Urinary bladder (tissue), 4 donors: ENCODE data around the gene KHDC4. TPM values are rescaled to one million over a fixed set of nuclear protein-coding genes. Genes with fewer than 3 reads are reported as not detected.
"Not testable (repeated sequence)": the region's sequence is repeated elsewhere in the genome, so short reads cannot be mapped to it uniquely, and the experiment has no call there.

ENCODE experiments used
- DNase-seq: peaks from one replicate; pipeline ENCODE4 v3.0.0-alpha.2; 2015; ENCODE audit errors: extremely low spot score
- H3K27ac ChIP-seq: one replicate; pipeline ENCODE4 v1.5.1; 2013; ENCODE audit warnings: low read depth, mild to moderate bottlenecking, moderate library complexity
- H3K36me3 ChIP-seq: one replicate; pipeline ENCODE4 v1.6.1; 2013; ENCODE audit warnings: mild to moderate bottlenecking, moderate library complexity; ENCODE audit not compliant: insufficient read depth
- H3K4me1 ChIP-seq: one replicate; pipeline ENCODE4 v1.6.1; 2013; ENCODE audit warnings: mild to moderate bottlenecking, moderate library complexity; ENCODE audit not compliant: insufficient read depth
- H3K4me3 ChIP-seq: one replicate; pipeline ENCODE4 v1.5.1; 2013; ENCODE audit warnings: low read depth, low read length
- WGBS: extraction: QIAGEN DNeasy Blood & Tissue Kit; methylation state at CpG from one replicate; pipeline ENCODE4 v1.1.7; 2013; 5-methylcytosine and 5-hydroxymethylcytosine counted together
- polyA plus RNA-seq: library from polyadenylated mRNA; stranded (reverse); fragments of 200-250 nt; gene quantifications from one replicate; pipeline ENCODE4 v1.2.3, GENCODE V29; 2013
- total RNA-seq: library from RNA; depleted of rRNA; stranded (reverse); fragments of >200 nt; gene quantifications from one replicate; pipeline ENCODE4 v1.2.3, GENCODE V29; 2014
- donor health status: healthy with polysubstance abuse.
- donor health status: healthy.

Gene KHDC4
- total and polyA plus RNA-seq, 2 donors = 24.4 to 45.0 TPM

DNA sequence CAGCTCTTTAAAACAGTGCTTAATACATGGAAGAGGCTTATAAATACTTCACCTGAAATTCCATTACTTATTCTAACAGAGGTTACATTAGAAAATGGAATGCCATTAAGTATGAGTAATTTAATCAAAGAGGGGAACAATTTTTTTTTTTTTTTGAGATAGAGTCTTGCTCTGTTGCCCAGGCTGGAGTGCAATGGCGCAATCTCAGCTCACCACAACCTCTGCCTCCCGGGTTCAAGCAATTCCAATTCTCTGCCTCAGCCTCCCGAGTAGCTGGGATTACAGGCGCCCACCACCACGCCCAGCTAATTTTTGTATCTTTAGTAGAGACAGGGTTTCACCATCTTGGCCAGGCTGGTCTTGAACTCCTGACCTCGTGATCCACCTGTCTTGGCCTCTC lies 38.6 kb downstream of the KHDC4 start:
- not testable (repeated sequence) for H3K4me3 ChIP-seq, H3K4me1 ChIP-seq, H3K27ac ChIP-seq, H3K36me3 ChIP-seq, DNase-seq
- WGBS = 96% methylated on average over 6 of the region's 6 CpGs

GRCh38 chr1:155893389-155894142 lies 40.6 kb downstream of the KHDC4 start:
- Histone ChIP-seq H3K36me3 (peaks cover 2% of the 10 kb centered on the region), H3K27ac (no peak overlapping the region), H3K4me3 (no peak overlapping the region), H3K4me1 (no peaks in the 10 kb centered on the region)
- no peak for DNase-seq
- 70% methylated on average over 10 of the region's 10 CpGs for WGBS

- H3K27ac ChIP-seq = no peak overlapping the region
- 28% methylated on average over 3 of the region's 3 CpGs for WGBS
- H3K36me3 ChIP-seq = peaks cover 2% of the 10 kb centered on the region
- no peak for DNase-seq
- H3K4me3 ChIP-seq = no peak overlapping the region
- H3K4me1 ChIP-seq = no peaks in the 10 kb centered on the region
Observed at GRCh38 chr1:155892796-155893195, 41.4 kb downstream of the KHDC4 start.

GRCh38 chr1:155890251-155890650 lies 44.0 kb downstream of the KHDC4 start:
- WGBS = 64% methylated on average over 3 of the region's 3 CpGs
- Histone ChIP-seq H3K4me1 (no peaks in the 10 kb centered on the region), H3K4me3 (no peak overlapping the region), H3K27ac (no peak overlapping the region), H3K36me3 (no peaks in the 10 kb centered on the region)
- DNase-seq = no peak

- DNase-seq = no peak
- Histone ChIP-seq H3K4me1 (no peaks in the 10 kb centered on the region), H3K4me3 (no peak overlapping the region), H3K36me3 (no peaks in the 10 kb centered on the region), H3K27ac (no peak overlapping the region)
- 59% methylated on average over 2 of the region's 2 CpGs for WGBS
Observed at GRCh38 chr1:155889566-155889965, 44.6 kb downstream of the KHDC4 start.

DNA sequence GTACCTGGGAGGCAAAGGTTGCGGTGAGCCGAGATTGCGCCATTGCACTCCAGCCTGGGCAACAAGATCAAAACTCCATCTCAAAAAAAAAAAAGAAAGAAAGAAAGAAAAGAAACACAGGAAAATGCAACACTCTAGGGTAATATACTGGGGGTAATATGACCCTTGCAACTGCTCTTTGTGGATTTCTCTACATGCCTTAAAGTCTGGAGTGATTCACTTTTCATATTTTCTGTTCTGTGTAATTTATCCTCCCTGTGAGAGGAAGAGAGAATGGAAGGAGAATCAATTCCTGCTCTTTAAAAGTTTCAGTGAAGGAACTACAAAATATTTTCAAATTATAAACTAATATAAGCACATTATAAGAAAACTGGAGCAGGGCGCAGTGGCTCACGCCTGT lies 45.7 kb downstream of the KHDC4 start:
- DNase-seq = no peak
- H3K27ac ChIP-seq = no peak overlapping the region
- H3K36me3 ChIP-seq = no peaks in the 10 kb centered on the region
- H3K4me3 ChIP-seq = no peak overlapping the region
- H3K4me1 ChIP-seq = no peaks in the 10 kb centered on the region
- WGBS = over 99% methylated on average over 5 of the region's 5 CpGs

DNA sequence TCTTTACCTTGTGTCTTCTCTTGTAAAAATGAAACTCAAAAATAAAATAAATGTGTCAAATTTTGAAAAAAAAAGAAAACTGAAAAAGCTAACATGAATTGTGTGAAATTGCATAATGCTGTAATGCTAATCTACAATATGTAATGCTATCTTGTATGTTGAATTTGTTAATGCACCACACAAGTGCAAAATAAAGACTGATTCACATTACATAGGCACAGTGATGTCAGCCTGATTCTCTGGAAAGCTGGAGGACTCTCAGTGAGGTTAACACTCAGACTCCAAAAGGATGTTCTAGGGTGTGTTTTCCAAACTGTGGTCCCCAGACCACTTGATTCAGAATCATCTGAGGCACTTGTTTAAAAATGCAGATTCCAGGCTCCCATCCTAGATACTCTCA lies 49.2 kb downstream of the KHDC4 start:
- DNase-seq = no peak
- Histone ChIP-seq H3K4me3 (no peak overlapping the region), H3K36me3 (no peaks in the 10 kb centered on the region), H3K27ac (no peak overlapping the region), H3K4me1 (no peaks in the 10 kb centered on the region)

DNA sequence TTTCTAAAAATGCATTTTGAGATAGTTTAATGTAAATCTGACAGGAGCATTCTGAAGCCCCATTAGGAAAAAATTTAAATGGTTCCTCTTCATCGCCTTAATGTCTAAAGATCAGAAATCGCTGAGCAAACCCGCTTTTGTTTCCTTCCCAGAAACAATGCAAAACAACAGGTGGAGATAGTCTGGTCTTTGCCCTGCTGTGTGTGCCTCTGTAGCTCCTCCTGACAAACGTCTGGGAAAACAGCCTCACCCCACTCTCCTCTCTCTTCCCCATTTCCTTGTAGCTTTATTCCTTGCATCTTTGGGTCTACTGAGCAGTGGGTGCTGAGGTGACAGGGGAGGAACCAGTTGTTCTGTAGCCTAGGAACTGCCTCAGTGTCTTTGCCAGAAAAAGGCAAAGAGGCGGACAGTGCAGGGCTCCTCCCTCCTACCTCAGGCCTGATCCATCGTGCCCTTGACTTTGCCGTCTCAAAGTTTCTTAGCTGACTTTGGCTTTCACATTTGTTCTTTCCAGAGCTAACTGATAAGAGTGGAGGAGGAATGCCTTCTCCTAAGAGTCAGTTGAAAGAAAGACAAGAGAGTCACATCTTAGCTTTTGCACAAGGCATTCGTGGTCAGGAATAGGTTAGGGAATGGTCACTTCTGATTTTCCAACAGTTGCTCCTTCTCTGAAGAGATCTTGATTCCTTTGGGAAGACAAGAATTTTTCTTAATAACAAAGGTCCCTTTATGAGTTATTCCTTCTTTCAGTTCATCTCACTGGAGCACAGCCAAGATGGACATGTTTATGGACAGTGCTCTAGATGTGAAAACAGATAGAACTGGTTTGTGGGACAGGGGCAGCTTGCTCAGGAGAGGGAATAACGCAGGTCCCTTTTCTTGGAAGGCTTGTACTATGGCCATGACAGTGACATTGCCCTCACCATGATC lies 49.9 kb downstream of the KHDC4 start:
- no peak overlapping the region for H3K4me3 ChIP-seq
- no peaks in the 10 kb centered on the region for H3K4me1 ChIP-seq
- H3K36me3 ChIP-seq = no peaks in the 10 kb centered on the region
- DNase-seq = no peak
- WGBS = 61% methylated on average over 9 of the region's 9 CpGs
- H3K27ac ChIP-seq = no peak overlapping the region

DNA sequence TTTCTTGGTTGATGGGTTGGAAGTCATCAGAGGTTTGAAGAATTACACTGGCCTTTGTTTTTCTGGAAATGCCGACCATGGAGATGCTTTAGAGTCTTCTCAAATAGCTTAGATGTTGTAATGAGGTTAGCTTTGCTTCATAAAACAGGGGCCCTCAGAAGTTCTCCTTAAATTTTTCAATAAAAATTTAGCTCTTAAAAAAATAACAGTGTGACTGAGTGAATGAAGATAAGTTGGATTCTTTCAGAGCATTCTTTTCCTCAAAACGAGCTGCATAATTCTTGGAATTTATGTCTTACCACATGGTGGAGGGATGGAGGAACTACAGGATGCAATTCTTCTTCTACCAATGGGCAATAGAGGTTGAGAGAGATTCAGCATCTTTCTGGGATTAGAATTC lies 51.4 kb downstream of the KHDC4 start:
- H3K4me3 ChIP-seq = no peak overlapping the region
- H3K36me3 ChIP-seq = no peaks in the 10 kb centered on the region
- H3K4me1 ChIP-seq = no peaks in the 10 kb centered on the region
- DNase-seq = no peak
- 67% methylated on average over 2 of the region's 2 CpGs for WGBS
- H3K27ac ChIP-seq = no peak overlapping the region

DNA sequence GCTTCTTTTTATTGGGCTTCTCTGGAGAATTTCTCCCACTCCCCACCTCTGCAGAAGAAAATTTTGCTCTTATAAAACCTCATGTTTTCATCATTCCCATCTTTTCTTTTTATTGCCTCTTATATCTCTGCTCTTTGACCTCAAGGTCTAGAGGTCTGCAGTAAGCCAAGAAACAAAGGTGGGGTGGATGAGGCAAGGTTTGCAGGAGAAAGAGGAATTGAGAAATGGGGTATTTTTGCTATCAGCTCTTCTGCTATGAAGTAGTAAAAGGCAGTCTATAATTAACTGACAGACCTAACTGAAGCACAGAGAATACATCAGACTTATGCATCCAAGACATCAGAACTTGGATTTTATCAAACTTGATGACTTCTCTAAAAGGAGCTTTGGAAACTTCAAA lies 52.0 kb downstream of the KHDC4 start:
- Histone ChIP-seq H3K27ac (no peak overlapping the region), H3K4me3 (no peak overlapping the region), H3K4me1 (no peaks in the 10 kb centered on the region), H3K36me3 (no peaks in the 10 kb centered on the region)
- DNase-seq = no peak

GRCh38 chr1:155880950-155881349 lies 53.3 kb downstream of the KHDC4 start:
- Histone ChIP-seq H3K36me3 (no peaks in the 10 kb centered on the region), H3K4me1 (no peaks in the 10 kb centered on the region), H3K4me3 (no peak overlapping the region), H3K27ac (no peak overlapping the region)
- 88% methylated on average over 6 of the region's 6 CpGs for WGBS
- no peak for DNase-seq

GRCh38 chr1:155880251-155880650 lies 54.0 kb downstream of the KHDC4 start:
- no peak for DNase-seq
- 97% methylated on average over 2 of the region's 2 CpGs for WGBS
- H3K4me3 ChIP-seq = no peak overlapping the region
- H3K4me1 ChIP-seq = no peaks in the 10 kb centered on the region
- no peak overlapping the region for H3K27ac ChIP-seq
- H3K36me3 ChIP-seq = no peaks in the 10 kb centered on the region

- Histone ChIP-seq H3K27ac (no peak overlapping the region), H3K4me3 (no peak overlapping the region), H3K36me3 (no peaks in the 10 kb centered on the region), H3K4me1 (no peaks in the 10 kb centered on the region)
- 98% methylated on average over 2 of the region's 2 CpGs for WGBS
- DNase-seq = no peak
Observed at GRCh38 chr1:155877945-155878344, 56.3 kb downstream of the KHDC4 start.

- Histone ChIP-seq H3K4me1 (no peaks in the 10 kb centered on the region), H3K36me3 (no peaks in the 10 kb centered on the region), H3K27ac (no peak overlapping the region), H3K4me3 (no peak overlapping the region)
- 62% methylated on average over 9 of the region's 9 CpGs for WGBS
- no peak for DNase-seq
Observed at GRCh38 chr1:155873860-155874259, 60.4 kb downstream of the KHDC4 start.
